Retinal pigment epithelial cell (primary cell): Measurements from ENCODE around the gene CHRDL1.

Source experiments
- DNase-seq: peaks from one replicate; pipeline ENCODE4 v3.0.0-alpha.2; 2010; ENCODE audit warnings: low read depth
- H3K4me3 ChIP-seq: 2 replicates; pipeline ENCODE4 v1.5.1; 2011; ENCODE audit warnings: mild to moderate bottlenecking, low read length, control low read depth, moderate library complexity
- CTCF ChIP-seq: conservative IDR thresholded peaks from 2 replicates; pipeline ENCODE4 v1.5.1; 2011; ENCODE audit warnings: low read depth, low read length, control low read depth, inconsistent platforms

Gene CHRDL1

GRCh38 chrX:110723844-110724243 lies 71.8 kb downstream of the CHRDL1 start:
- H3K4me3 ChIP-seq = no peak overlapping the region
- no peak for DNase-seq
- TF ChIP-seq CTCF = no peak

GRCh38 chrX:110722135-110722534 lies 73.5 kb downstream of the CHRDL1 start:
- no peak for DNase-seq
- TF ChIP-seq CTCF = no peak
- no peak overlapping the region for H3K4me3 ChIP-seq

GRCh38 chrX:110713666-110714065 lies 82.0 kb downstream of the CHRDL1 start:
- no peak for TF ChIP-seq CTCF
- no peak for DNase-seq
- H3K4me3 ChIP-seq = no peak overlapping the region

GRCh38 chrX:110706446-110706845 lies 89.2 kb downstream of the CHRDL1 start:
- DNase-seq = no peak
- TF ChIP-seq CTCF = no peak
- no peak overlapping the region for H3K4me3 ChIP-seq

- no peak for TF ChIP-seq CTCF
- no peak for DNase-seq
- no peak overlapping the region for H3K4me3 ChIP-seq
These were observed 92.0 kb downstream of the CHRDL1 start for GRCh38 chrX:110703641-110704040.

- no peak for TF ChIP-seq CTCF
- no peak overlapping the region for H3K4me3 ChIP-seq
- DNase-seq = peak; percentile 5
These were observed 96.5 kb downstream of the CHRDL1 start for GRCh38 chrX:110699109-110699508.

- H3K4me3 ChIP-seq = no peak overlapping the region
- TF ChIP-seq CTCF = no peak
- no peak for DNase-seq
These were observed 96.9 kb downstream of the CHRDL1 start for GRCh38 chrX:110698696-110699095.
